Prostate gland (tissue), 2 donors: Measurements from ENCODE around the gene GPR141. TPM values are rescaled to one million over a fixed set of nuclear protein-coding genes. Genes with fewer than 3 reads are reported as not detected.

ENCODE experiments used
- DNase-seq: peaks from one replicate; pipeline ENCODE4 v3.0.0-alpha.2; 2019; ENCODE audit warnings: low spot score
- H3K27ac ChIP-seq, 2 donors: fragments of 200-600 bp; sonication (generic); 2 replicates each; pipeline ENCODE4 v1.5.1; 2017 to 2019
- H3K27me3 ChIP-seq: fragments of 200-600 bp; sonication (generic); replicated peaks from 2 replicates; pipeline ENCODE4 v1.5.1; 2019; ENCODE audit not compliant: insufficient read depth
- H3K36me3 ChIP-seq, 2 donors: fragments of 200-600 bp; sonication (generic); 1 replicate in 1 of 2; 2 replicates in 1 of 2; pipeline versions ENCODE4 v1.5.1 to v1.8.1; 2017 to 2019
- H3K4me1 ChIP-seq: fragments of 200-600 bp; sonication (generic); replicated peaks from 2 replicates; pipeline ENCODE4 v1.5.1; 2019
- H3K4me3 ChIP-seq, 2 donors: fragments of 200-600 bp; sonication (generic); 2 replicates each; pipeline ENCODE4 v1.5.1; 2017 to 2019
- H3K9me3 ChIP-seq: fragments of 200-600 bp; sonication (generic); 2 replicates; pipeline ENCODE4 v1.5.1; 2017
- POLR2A ChIP-seq: fragments of 450-650 bp; IDR thresholded peaks from one replicate; pipeline ENCODE4 v1.6.1; 2016; ENCODE audit warnings: antibody characterized with exemption, mild to moderate bottlenecking
- POLR2AphosphoS5 ChIP-seq: sonication (generic); formaldehyde crosslinking; IDR thresholded peaks from one replicate; pipeline ENCODE4 v1.6.1; 2017; ENCODE audit warnings: antibody characterized with exemption
- WGBS: methylation state at CpG from one replicate; pipeline ENCODE4 v1.1.5; 2018; 5-methylcytosine and 5-hydroxymethylcytosine counted together
- intact Hi-C: fragments of 100-400 bp; cut with DNase I; formaldehyde crosslinking; loops from one replicate; pipeline ENCODE4 v1.14.2; 2022
- total RNA-seq, 2 donors: library from RNA; depleted of rRNA; stranded (reverse); fragments of >200 nt; gene quantifications; one replicate each; pipeline ENCODE4 v1.1.0, GENCODE V29; 2016
- TF ChIP-seq, protein P1 (sequence below), 4 experiments: fragments of 200-600 bp in 2 of 4; fragments of 450-650 bp in 2 of 4; sonication (generic) in 2 of 4; IDR thresholded peaks; 1 replicate in 3 of 4; 2 replicates in 1 of 4; pipeline ENCODE4 v1.5.1; 2016 to 2019; ENCODE audit warnings: antibody characterized with exemption in 4 of 4, mild to moderate bottlenecking in 2 of 4, moderate library complexity in 2 of 4

Gene GPR141
- total RNA-seq, 2 donors from 2014 or later = 0.36 to 1.1 TPM

DNA sequence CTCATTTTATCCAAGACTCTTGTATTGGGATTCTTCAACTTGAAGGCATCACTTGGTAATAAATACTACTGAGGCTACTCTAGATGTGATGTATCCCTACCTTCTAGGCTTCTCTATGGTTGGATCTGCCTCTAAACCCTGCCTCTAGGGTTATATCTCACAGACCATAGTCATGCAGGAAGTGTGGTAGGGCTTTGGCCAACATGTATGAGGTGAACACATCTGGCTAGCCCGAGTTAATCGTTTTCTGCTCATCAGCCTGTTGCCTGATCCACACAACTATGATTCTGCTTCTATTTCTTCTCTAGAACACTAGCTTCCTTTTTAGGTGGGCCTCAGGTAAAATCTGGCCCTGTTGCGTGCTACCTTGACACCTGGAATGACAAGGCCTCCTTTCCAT is 86.2 kb downstream of the GPR141 start:
- Histone ChIP-seq H3K27ac (no peak overlapping the region), H3K9me3 (no peaks in the 10 kb centered on the region), H3K36me3 (no peaks in the 10 kb centered on the region), H3K4me3 (no peak overlapping the region), H3K4me1 (no peaks in the 10 kb centered on the region), H3K27me3 (no peaks in the 10 kb centered on the region)
- no peak for DNase-seq
- TF ChIP-seq POLR2A = no peak
- no peak for TF ChIP-seq POLR2AphosphoS5
- TF ChIP-seq, protein P1, sequence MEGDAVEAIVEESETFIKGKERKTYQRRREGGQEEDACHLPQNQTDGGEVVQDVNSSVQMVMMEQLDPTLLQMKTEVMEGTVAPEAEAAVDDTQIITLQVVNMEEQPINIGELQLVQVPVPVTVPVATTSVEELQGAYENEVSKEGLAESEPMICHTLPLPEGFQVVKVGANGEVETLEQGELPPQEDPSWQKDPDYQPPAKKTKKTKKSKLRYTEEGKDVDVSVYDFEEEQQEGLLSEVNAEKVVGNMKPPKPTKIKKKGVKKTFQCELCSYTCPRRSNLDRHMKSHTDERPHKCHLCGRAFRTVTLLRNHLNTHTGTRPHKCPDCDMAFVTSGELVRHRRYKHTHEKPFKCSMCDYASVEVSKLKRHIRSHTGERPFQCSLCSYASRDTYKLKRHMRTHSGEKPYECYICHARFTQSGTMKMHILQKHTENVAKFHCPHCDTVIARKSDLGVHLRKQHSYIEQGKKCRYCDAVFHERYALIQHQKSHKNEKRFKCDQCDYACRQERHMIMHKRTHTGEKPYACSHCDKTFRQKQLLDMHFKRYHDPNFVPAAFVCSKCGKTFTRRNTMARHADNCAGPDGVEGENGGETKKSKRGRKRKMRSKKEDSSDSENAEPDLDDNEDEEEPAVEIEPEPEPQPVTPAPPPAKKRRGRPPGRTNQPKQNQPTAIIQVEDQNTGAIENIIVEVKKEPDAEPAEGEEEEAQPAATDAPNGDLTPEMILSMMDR (IDR thresholded peaks at IDR 0.05) = no peak
- intact Hi-C loops = no loop called here
- whole genome bisulfite sequencing = 93% methylated on average over 3 of the region's 3 CpGs

DNA sequence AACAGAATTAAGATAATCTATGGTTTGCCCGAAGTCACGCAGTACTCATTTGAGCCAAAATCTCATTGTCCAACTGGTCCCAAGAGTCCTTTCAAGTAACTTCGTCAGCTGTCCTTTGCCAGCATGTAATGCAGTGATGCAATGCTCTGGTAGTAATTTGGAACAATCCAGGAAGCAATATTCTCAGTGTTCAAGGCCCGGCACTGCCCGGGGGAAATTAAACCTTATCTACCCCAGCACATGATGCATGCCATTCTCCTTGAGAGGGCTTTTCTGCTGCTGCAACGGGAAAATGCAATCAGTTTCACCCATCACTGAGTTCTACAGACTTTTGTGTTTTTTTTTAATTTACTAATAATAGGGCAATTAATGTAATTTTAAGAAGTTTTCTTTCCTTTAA is 87.3 kb downstream of the GPR141 start:
- intact Hi-C loops = no loop called here
- TF ChIP-seq POLR2A (no peak), POLR2AphosphoS5 (no peak)
- TF ChIP-seq, protein P1 (IDR thresholded peaks at IDR 0.05) = no peak
- Histone ChIP-seq H3K27ac (no peak overlapping the region), H3K4me3 (no peak overlapping the region), H3K27me3 (no peaks in the 10 kb centered on the region), H3K36me3 (no peaks in the 10 kb centered on the region), H3K9me3 (no peaks in the 10 kb centered on the region), H3K4me1 (no peaks in the 10 kb centered on the region)
- DNase-seq = no peak
- WGBS = 85% methylated on average over 6 of the region's 6 CpGs

DNA sequence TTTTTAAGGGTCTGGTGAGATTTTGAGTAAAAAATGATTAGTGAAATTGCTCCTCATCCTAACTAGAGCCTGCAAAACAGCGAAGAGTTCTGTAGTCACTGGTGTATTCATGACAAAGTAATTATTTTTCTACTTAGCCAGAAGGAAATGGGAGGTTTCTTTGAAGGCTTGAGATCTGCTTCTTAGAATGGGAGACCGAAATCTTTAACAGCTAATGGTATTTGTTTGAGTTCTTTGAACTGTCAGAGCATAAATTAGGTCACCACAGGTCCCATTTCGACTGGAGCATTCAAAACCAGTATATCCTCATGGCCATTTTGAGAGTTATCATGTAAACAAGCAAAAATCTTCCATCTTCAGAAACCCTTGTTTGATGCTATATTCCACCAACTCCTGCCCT is 87.8 kb downstream of the GPR141 start:
- no peaks in the 10 kb centered on the region for H3K9me3 ChIP-seq
- TF ChIP-seq POLR2A (no peak), POLR2AphosphoS5 (no peak)
- TF ChIP-seq, protein P1 (IDR thresholded peaks at IDR 0.05) = no peak
- 73% methylated on average over 3 of the region's 3 CpGs for WGBS

DNA sequence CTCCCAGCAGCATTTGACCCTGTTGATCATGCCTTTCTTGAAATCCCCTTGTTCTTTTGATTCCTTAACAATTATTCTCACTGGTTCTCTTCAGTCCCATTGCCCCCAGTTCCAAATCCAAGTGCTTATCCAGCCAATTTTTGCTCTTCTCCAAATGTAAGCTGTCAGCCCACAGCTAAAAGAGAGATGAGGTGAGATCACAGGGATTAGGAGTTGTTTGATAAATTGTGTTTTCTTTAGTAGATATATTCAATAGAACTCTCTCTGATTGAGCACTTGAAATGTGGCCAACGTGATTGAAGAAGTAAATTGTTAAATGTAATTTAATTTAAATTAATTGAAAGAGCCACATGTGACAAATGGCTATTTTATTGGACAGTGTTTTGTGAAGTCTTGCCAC is 88.2 kb downstream of the GPR141 start:
- WGBS = 58% methylated on average over 1 of the region's 1 CpG
- H3K36me3 ChIP-seq = no peaks in the 10 kb centered on the region
- H3K27ac ChIP-seq = no peak overlapping the region
- H3K27me3 ChIP-seq = no peaks in the 10 kb centered on the region
- no peaks in the 10 kb centered on the region for H3K9me3 ChIP-seq
- no peak for DNase-seq
- H3K4me3 ChIP-seq = no peak overlapping the region
- intact Hi-C loops = no loop called here
- no peak for TF ChIP-seq POLR2AphosphoS5
- TF ChIP-seq, protein P1 (IDR thresholded peaks at IDR 0.05) = no peak
- TF ChIP-seq POLR2A = no peak
- no peaks in the 10 kb centered on the region for H3K4me1 ChIP-seq

More for the DNA sequence above, 87.8 kb downstream of the GPR141 start:
- intact Hi-C loops = no loop called here
- Histone ChIP-seq H3K27me3 (no peaks in the 10 kb centered on the region), H3K4me3 (no peak overlapping the region), H3K4me1 (no peaks in the 10 kb centered on the region), H3K27ac (no peak overlapping the region), H3K36me3 (no peaks in the 10 kb centered on the region)
- DNase-seq = no peak

DNA sequence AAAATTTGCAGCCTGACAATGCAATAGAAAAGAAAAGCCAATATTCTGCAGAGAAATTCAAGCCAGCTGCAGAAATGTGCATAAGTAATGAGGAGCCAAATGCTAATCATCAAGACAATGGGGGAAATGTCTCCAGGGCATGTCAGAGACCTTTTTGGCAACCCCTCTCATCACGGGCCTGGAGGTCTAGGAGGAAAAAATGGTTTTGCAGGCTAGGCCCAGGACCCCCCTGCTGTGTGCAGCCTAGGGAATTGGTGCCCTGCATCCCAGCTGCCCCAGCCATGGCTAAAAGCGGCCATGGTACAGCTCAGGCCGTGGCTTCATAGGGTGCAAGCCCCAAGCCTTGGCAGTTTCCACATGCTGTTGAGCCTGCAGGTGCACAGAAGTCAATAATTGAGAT is 92.4 kb downstream of the GPR141 start:
- 69% methylated on average over 3 of the region's 3 CpGs for WGBS
- intact Hi-C loops = no loop called here
- Histone ChIP-seq H3K36me3 (no peaks in the 10 kb centered on the region), H3K4me3 (no peak overlapping the region), H3K9me3 (no peaks in the 10 kb centered on the region), H3K4me1 (no peaks in the 10 kb centered on the region), H3K27me3 (no peaks in the 10 kb centered on the region), H3K27ac (no peak overlapping the region)
- DNase-seq = no peak
- TF ChIP-seq POLR2A (no peak), POLR2AphosphoS5 (no peak)
- TF ChIP-seq, protein P1 (IDR thresholded peaks at IDR 0.05) = no peak
